Measurements from ENCODE around the gene POLN.
"Not testable (repeated sequence)": the region's sequence is repeated elsewhere in the genome, so short reads cannot be mapped to it uniquely, and the experiment has no call there.

Gene POLN

GRCh38 chr4:2221378-2221777, 20.5 kb downstream of the POLN start:
- DNase-seq (ENCODE audit: low read depth in 1 of 2, low spot score in 1 of 2), result not testable (repeated sequence)

DNA sequence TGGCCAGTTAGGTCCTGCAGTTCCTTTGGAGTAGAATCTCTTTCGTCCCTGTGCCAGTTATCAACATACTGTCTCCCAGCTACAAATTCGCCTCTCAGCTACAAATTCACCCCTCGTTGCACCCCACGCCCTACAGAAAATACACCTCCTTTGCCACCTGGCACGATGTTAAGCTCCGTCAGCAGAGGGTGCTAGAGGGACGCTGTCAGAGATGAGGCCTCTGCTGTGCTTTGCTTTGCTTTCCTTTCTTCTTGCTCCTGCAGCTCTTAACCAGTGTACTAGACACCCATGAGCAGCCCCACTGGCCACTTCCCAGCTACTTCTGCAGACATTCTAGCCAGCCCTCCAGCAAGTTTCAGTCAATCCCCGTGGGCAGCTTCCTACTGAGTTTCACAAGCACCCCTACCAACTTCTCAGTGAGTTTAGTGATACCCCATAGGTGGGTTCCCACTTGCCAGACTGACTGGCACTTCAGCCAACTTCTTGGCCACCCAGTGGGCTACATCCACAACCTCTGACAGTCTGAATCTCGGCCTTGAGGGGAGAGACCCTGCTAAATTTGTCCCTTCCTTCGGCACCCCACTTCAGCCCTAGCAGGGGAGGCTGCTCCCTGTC, 21.8 kb downstream of the POLN start:
- peak; percentile 53 to 64 for DNase-seq (ENCODE audit: low read depth in 1 of 2, low spot score in 1 of 2)

DNA sequence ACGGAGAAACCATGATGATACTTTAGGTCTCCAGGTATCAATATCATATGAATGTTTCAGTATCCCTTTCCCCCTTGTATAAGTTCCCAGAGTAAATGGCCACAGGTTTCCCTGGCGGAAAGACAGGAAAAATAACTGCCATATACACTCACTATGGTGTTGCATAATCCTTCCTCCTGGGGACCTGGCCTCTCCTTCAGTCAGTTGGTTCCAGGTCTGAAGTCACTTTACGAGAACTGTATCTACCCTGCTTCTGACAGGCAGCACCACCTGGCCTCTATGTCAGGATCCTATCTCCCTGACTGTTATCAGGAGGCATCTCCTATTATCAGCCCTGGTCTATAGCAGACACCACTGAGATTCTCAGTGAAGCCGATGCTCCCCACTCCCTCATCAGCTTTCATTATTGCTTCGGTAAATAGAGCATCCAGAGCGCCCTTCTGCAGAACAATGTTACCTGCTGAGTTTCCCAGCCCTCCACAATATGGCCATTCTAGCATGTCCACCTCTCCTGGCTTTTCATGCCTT, 22.6 kb downstream of the POLN start:
- no peak for DNase-seq (ENCODE audit: low read depth in 1 of 2, low spot score in 1 of 2)

DNA sequence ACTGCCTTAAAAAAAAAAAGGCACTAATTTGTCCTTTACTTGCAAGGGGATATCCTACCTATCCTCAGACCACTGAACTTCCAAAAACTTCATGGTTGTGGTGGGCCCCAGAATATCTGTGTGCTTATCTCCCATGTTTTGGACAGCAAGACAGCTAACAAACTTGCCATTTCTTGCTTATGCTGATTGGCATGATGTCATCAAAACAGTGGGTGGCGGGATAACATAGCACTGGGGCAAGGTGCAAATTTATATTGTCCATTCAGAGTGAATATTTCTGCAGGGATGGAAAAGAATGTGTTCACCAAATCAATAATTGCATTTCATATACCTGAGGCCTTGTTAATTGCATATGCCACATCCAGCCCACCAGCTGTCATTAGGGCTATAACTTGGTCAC, 23.5 kb downstream of the POLN start:
- DNase-seq (ENCODE audit: low read depth in 1 of 2, low spot score in 1 of 2), result no peak

DNA sequence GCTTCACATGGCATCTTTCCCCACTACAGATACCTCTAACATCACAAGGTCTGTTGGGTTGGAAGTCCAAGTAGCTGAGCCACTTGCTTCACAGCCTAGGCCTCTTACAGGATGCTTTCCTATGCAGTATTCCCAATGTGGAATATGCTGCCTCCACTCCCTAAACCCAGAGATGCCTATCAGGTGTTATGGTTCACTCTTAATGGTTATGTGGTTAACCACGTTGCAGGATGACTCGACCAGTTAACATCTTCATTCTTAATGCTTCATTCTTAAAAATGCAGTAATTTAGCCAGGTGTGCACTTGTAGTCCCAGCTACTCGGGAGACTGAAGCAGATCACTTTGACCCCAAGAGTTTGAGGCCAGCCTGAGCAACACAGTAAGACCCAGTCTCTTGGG, 24.2 kb downstream of the POLN start:
- no peak for DNase-seq (ENCODE audit: low read depth in 1 of 2, low spot score in 1 of 2)

- no peak for DNase-seq (ENCODE audit: low read depth in 1 of 2, low spot score in 1 of 2)
Observed at GRCh38 chr4:2212831-2213230, 29.1 kb downstream of the POLN start.

- DNase-seq (ENCODE audit: low read depth in 1 of 2, low spot score in 1 of 2), result not testable (repeated sequence)
Observed at GRCh38 chr4:2202789-2203188, 39.1 kb downstream of the POLN start.

DNA sequence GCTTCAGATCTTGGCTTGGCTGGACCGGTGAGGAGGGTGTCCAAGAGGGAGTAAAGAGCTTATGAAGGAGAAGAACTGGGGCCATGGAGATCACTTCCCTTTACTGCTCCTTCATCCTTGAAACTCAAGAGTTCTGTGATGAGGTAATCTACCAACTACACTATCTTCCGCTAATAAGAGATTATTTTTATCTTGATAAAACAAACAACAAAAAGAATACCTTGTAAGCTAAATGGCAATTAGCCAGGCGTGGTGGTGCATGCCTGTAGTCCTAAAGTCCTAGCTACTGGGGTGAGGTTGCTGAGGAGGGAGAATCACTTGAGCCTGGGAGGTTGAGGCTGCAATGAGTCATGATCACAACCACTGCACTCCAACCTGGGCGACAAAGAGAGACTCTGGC, 47.4 kb downstream of the POLN start:
- DNase-seq (ENCODE audit: low read depth in 1 of 2, low spot score in 1 of 2), result no peak

DNA sequence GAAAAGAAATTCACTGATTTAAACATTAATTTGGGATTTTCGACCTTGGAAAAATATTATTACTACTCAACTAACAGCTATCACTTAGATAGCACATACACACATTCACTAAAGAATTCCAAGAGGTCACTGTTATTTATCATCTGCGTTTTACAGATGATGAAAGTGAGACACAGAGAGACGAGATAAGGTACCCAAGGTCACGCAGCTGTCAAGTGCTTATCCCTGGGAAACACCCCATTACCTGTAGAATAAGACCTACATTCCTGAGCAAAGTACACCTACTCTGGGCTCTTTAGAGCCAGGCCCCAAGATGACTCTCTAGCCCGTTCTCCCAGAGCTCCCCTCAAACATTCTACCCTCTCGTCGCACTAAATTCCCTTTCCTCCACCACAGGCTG, 48.6 kb downstream of the POLN start:
- no peak for DNase-seq (ENCODE audit: low read depth in 1 of 2, low spot score in 1 of 2)

GRCh38 chr4:2186865-2187172, 55.1 kb downstream of the POLN start:
- DNase-seq (ENCODE audit: low read depth in 1 of 2, low spot score in 1 of 2), result no peak

DNA sequence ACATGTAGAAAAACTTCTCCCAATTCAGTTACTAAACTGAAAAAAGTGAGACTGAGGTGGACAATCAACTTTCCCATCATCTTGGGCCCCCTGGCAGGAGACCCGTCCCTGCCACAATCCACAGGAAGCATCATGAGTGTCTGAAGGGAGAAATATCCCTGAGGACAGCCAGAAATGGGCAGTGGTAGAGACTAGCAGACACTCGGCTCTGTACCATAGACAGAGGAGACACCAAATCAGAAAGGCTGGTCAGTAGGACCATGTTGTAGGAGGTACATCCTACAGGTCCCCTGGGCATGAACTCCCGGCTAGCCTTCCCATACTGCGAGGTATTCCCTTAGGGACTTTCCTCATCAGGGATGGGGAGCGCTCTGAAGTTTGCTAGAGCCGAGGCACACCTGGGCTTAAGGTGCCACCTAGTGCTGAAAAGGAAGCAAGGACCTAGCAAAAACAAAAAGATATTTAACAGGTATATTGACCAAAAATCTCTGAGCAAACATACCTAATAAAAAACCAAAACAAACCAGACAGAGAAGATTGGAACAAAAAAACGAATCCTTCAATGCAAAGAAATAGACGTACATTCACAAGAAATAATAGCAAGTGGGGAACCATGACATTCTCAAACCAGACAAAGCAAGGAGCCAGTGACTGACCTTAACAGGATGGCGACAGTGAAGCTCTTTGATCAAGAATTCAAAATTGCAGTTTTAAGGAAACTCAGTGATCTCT, 55.6 kb downstream of the POLN start:
- DNase-seq (ENCODE audit: low read depth in 1 of 2, low spot score in 1 of 2), result no peak

- no peak for DNase-seq (ENCODE audit: low read depth in 1 of 2, low spot score in 1 of 2)
Observed at GRCh38 chr4:2183394-2183793, 58.5 kb downstream of the POLN start.

DNA sequence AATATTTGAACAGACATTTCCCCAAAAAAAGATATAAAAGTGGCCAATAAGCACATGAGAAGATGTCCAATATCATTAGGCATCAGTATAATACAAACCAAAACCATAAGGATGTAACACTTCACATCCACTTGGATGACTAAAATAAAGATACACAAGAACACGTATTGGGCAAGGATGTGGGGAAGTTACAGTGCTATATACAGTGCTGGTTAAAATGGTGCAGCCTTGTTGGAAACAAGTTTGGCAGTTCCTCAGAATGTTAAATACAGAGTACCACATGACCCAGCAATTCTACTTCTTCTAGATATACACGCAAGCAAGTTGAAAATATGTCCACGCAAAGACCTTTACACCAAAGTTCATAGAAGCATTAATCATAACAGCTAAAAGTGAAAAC, 58.9 kb downstream of the POLN start:
- DNase-seq (ENCODE audit: low read depth in 1 of 2, low spot score in 1 of 2), result no peak

GRCh38 chr4:2180410-2180809, 61.5 kb downstream of the POLN start:
- DNase-seq (ENCODE audit: low read depth in 1 of 2, low spot score in 1 of 2), result no peak

DNA sequence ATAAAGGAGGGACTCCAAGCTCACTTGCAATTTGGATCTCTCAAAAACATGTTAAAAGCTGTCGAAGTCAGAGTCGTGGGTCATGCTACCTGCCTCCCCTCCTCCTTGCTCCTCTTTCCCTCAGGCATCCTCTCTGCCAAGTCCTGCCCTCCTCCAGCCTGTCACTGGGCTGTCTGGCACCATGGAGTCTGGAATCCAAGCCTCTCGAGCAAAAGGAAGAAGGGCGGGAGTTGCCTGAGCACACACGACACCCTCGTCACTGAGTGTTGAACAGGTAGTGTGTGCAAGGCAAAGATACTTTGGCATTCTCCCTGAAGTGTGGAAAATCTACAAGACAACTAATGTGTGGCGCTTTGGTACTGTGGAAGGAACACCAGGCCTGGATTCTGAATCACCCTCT, 62.2 kb downstream of the POLN start:
- no peak for DNase-seq (ENCODE audit: low read depth in 1 of 2, low spot score in 1 of 2)

DNA sequence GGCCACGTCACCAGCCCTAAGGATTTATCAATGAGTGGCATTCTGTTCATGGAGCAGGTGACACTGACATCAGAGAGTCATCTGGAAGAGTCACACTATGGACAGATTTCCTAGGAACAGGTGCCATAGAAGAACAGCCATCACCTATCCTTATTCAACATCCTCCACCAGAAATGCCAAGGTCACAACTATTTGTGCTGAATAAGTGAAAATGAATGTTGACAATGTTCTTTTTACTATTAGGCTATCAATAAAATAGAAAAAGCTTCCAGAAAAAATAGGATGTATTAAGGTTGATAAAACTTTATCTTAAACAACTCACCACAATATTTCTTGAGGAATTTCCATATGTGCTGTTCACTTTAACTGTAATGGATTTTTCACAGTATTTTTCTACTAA, 62.9 kb downstream of the POLN start:
- DNase-seq (ENCODE audit: low read depth in 1 of 2, low spot score in 1 of 2), result no peak

- no peak for DNase-seq (ENCODE audit: low read depth in 1 of 2, low spot score in 1 of 2)
Observed at GRCh38 chr4:2177443-2178093, 64.4 kb downstream of the POLN start.

DNA sequence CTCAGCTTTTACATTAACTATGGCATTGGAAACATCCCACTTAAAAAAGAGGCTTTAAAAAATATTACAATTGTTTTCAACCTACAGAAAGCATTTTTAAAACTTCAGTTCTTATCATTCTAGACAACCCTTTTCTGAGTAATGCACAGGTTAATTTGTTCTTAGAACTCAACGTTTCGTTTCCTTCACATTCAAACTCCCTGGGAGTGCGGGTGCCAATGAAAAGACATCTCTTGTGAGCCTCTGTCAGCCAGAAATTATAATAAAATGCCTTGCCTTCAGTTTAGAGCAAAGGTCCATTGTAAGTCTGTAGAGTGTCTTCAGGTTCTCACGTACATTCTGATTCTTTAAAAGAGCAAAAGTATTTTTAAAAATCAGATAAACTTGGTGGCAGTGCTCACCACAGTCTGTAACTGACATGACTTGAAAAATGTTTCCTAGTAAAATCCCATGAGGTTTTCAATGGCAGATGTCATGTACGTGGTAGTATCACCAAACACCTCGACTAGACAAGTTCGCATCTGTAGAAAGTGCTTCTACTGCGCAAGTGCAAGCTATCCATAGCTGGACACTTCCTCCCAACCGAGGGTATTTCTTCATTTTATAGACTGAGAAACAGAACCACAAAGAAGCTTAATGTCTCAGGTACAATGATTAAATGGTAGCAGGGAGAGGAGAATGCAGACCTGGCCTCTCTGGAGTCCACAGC, 65.8 kb downstream of the POLN start:
- no peak for DNase-seq (ENCODE audit: low read depth in 1 of 2, low spot score in 1 of 2)

- DNase-seq (ENCODE audit: low read depth in 1 of 2, low spot score in 1 of 2), result no peak
Observed at GRCh38 chr4:2174061-2174460, 67.9 kb downstream of the POLN start.

DNA sequence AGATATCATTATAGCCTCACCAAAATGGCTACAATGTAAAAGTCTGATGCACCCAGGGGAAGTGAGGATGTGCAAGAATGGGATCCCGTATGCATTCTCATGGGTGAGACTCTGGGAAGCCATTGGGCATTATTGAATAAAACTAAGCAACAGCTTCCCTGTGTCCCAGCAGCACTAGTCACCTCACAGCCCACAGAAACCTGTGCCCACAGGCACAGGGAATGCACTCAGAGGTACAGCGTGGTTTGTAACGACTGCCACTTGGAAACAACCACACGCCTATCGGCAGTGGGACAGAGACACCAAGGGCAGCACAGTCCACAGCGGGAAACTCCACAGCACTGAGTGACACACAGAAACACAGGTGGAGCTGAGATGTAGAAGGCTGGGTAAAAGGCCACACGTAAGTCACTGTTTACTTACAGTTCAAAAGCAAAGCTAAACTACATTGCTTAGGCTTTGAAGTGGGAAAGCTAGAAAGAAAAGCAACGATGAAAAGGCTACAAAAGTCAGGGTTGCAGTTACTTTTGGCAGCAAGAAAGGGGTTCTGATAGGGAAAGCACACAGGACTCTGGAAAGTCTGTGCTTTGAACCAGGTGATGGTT, 69.2 kb downstream of the POLN start:
- DNase-seq (ENCODE audit: low read depth in 1 of 2, low spot score in 1 of 2), result no peak

GRCh38 chr4:2172161-2172560, 69.8 kb downstream of the POLN start:
- no peak for DNase-seq (ENCODE audit: low read depth in 1 of 2, low spot score in 1 of 2)
